ENCODE data around the gene TMX2. TPM values are rescaled to one million over a fixed set of nuclear protein-coding genes. Genes with fewer than 3 reads are reported as not detected.

Gene TMX2
- total RNA-seq, 1 donor from 2014 or later: 82.7 TPM

DNA sequence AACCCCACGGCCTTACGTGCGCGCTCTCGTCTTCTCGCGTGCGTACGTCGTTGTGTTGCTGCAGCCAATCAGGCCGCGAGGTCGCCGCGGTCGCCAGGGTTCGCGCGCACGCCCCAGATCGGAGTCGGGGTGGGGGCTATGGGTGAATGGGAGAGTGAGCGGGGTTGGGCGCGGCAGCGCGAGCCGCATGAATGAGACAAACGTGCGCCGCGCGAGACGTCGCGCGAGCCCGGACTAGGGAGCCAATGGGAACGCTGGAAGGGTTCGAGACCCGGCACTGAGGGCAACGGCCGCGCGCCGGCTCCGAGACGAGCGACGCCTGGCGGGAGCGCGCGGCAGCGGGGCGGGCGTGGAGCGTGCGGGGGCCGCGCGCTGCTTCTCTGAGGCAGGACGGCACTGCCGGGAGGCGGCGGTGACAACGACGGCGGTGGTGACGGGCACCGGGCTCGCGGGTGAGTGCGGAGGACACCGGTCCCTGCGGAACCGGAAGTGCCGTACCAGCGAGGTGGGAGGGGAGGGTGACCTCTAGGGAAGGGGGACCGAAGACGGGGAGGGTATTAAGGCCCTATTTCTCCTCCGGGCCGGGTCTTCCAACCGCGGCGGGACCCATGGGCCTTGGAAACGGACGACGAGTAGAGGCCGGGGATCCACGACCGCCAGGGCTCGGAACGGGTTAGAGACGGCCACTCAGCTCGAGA is 44.5 kb upstream of the TMX2 start, which contains the start of gene ZDHHC5:
Gene ZDHHC5 (plus strand): TSS at position 379 of the 698 bp plus-strand sequence. CDS start 4,977 bp downstream, outside the sequence.
- Mint-ChIP-seq H3K4me3 (ENCODE audit: low read depth) (peak within 1 kb of the TSS; percentile 98), H3K27me3 (no peaks in the 10 kb centered on the region), H3K36me3 (ENCODE audit: insufficient read depth) (peaks cover 3% of the 10 kb centered on the region), H3K27ac (peak within 1 kb of the TSS; percentile 100), H3K9me3 (ENCODE audit: low read depth) (no peaks in the 10 kb centered on the region), H3K4me1 (ENCODE audit: low read depth) (peaks cover 29% of the 10 kb centered on the region)
- peak; percentile 97 for DNase-seq (ENCODE audit: low spot score, unreplicated experiment)
- TF ChIP-seq CTCF (IDR thresholded peaks at IDR 0.05; ENCODE audit: unreplicated experiment): peak; percentile 54

- Mint-ChIP-seq H3K36me3 (ENCODE audit: insufficient read depth) (peaks cover 8% of the 10 kb centered on the region), H3K4me1 (ENCODE audit: low read depth) (peaks cover 33% of the 10 kb centered on the region), H3K4me3 (ENCODE audit: low read depth) (peak overlapping the region; percentile 98), H3K27me3 (no peaks in the 10 kb centered on the region), H3K27ac (peak overlapping the region; percentile 100), H3K9me3 (ENCODE audit: low read depth) (no peaks in the 10 kb centered on the region)
- TF ChIP-seq CTCF (IDR thresholded peaks at IDR 0.05; ENCODE audit: unreplicated experiment): no peak
- no peak for DNase-seq (ENCODE audit: low spot score, unreplicated experiment)
Measured at GRCh38 chr11:57668434-57668782, 44.0 kb upstream of the TMX2 start.

- Mint-ChIP-seq H3K9me3 (ENCODE audit: low read depth) (no peaks in the 10 kb centered on the region), H3K36me3 (ENCODE audit: insufficient read depth) (peaks cover 15% of the 10 kb centered on the region), H3K27ac (peak overlapping the region; percentile 18), H3K4me3 (ENCODE audit: low read depth) (no peak overlapping the region), H3K27me3 (no peaks in the 10 kb centered on the region), H3K4me1 (ENCODE audit: low read depth) (peaks cover 37% of the 10 kb centered on the region)
- DNase-seq (ENCODE audit: low spot score, unreplicated experiment): no peak
- no peak for TF ChIP-seq CTCF (IDR thresholded peaks at IDR 0.05; ENCODE audit: unreplicated experiment)
Measured at GRCh38 chr11:57674251-57674650, 38.1 kb upstream of the TMX2 start.

- Mint-ChIP-seq H3K36me3 (ENCODE audit: insufficient read depth) (peaks cover 15% of the 10 kb centered on the region), H3K27ac (peak overlapping the region; percentile 58), H3K9me3 (ENCODE audit: low read depth) (no peaks in the 10 kb centered on the region), H3K27me3 (no peaks in the 10 kb centered on the region), H3K4me1 (ENCODE audit: low read depth) (peaks cover 31% of the 10 kb centered on the region), H3K4me3 (ENCODE audit: low read depth) (no peak overlapping the region)
- TF ChIP-seq CTCF (IDR thresholded peaks at IDR 0.05; ENCODE audit: unreplicated experiment): no peak
- no peak for DNase-seq (ENCODE audit: low spot score, unreplicated experiment)
Measured at GRCh38 chr11:57675176-57675941, 37.0 kb upstream of the TMX2 start.

DNA sequence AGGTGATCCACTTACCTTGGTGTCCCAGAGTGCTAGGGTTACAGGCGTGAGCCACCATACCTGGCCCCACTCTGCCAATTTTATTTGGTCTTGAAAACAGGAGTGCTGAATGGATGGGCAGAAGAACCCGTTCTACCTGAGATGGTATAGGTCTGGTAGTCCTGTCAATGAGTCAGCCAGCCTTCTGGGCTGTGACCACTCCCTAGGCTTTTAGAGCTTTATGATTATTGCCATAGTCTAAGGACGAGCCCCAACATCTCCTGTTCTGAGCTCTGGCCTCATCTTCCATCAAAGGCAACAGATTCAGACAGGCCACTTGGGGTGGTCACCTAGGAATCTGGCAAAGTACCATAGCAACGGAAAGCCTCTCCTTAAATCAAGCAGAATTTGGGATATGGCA is 33.0 kb upstream of the TMX2 start:
- Mint-ChIP-seq H3K27ac (no peak overlapping the region), H3K4me1 (ENCODE audit: low read depth) (peaks cover 14% of the 10 kb centered on the region), H3K27me3 (no peaks in the 10 kb centered on the region), H3K9me3 (ENCODE audit: low read depth) (no peaks in the 10 kb centered on the region), H3K36me3 (ENCODE audit: insufficient read depth) (peaks cover 17% of the 10 kb centered on the region), H3K4me3 (ENCODE audit: low read depth) (no peak overlapping the region)
- no peak for DNase-seq (ENCODE audit: low spot score, unreplicated experiment)
- TF ChIP-seq CTCF (IDR thresholded peaks at IDR 0.05; ENCODE audit: unreplicated experiment): no peak
